ENCODE measurements around the gene GRIN3A.
A peak's percentile ranks its signal among the peaks of the same experiment; 100 is the strongest.
"Not testable (repeated sequence)": the region's sequence is repeated elsewhere in the genome, so short reads cannot be mapped to it uniquely, and the experiment has no call there.

The GRIN3A gene

GRCh38 chr9:101631892-101632291 lies 106.6 kb downstream of the GRIN3A start:
- no peak for DNase-seq

GRCh38 chr9:101629636-101630035 lies 108.8 kb downstream of the GRIN3A start:
- no peak for DNase-seq

- DNase-seq, result no peak
These were observed 110.3 kb downstream of the GRIN3A start for GRCh38 chr9:101628173-101628572.

GRCh38 chr9:101626295-101626694 lies 112.2 kb downstream of the GRIN3A start:
- peak; percentile 5 for DNase-seq

- DNase-seq, result no peak
These were observed 112.6 kb downstream of the GRIN3A start for GRCh38 chr9:101625876-101626275.

- DNase-seq, result no peak
These were observed 118.0 kb downstream of the GRIN3A start for GRCh38 chr9:101620452-101620851.

- no peak for DNase-seq
These were observed 119.7 kb downstream of the GRIN3A start for GRCh38 chr9:101618698-101619097.

GRCh38 chr9:101605547-101605946 lies 132.9 kb downstream of the GRIN3A start:
- DNase-seq, result no peak

- DNase-seq, result no peak
These were observed 134.2 kb downstream of the GRIN3A start for GRCh38 chr9:101604296-101604695.

- no peak for DNase-seq
These were observed 136.3 kb downstream of the GRIN3A start for GRCh38 chr9:101601904-101602765.

- no peak for DNase-seq
These were observed 143.7 kb downstream of the GRIN3A start, which contains the start of gene PPP3R2 for GRCh38 chr9:101594796-101595195. TSS of gene PPP3R2 (minus strand) at chr9:101594969. CDS start at chr9:101594921, 48 bp downstream.

GRCh38 chr9:101593345-101593744 lies 145.1 kb downstream of the GRIN3A start:
- no peak for DNase-seq

GRCh38 chr9:101592788-101593187 lies 145.7 kb downstream of the GRIN3A start:
- no peak for DNase-seq

- no peak for DNase-seq
These were observed 146.5 kb downstream of the GRIN3A start for GRCh38 chr9:101591787-101592446.

GRCh38 chr9:101590901-101591300 lies 147.5 kb downstream of the GRIN3A start:
- DNase-seq, result no peak

- DNase-seq, result not testable (repeated sequence)
These were observed 148.4 kb downstream of the GRIN3A start for GRCh38 chr9:101590074-101590473.

GRCh38 chr9:101587332-101588043 lies 151.0 kb downstream of the GRIN3A start:
- no peak for DNase-seq

- DNase-seq, result peak; percentile 9
These were observed 151.8 kb downstream of the GRIN3A start for GRCh38 chr9:101586651-101587050.

GRCh38 chr9:101585740-101586139 lies 152.7 kb downstream of the GRIN3A start:
- no peak for DNase-seq

GRCh38 chr9:101582553-101582952 lies 155.9 kb downstream of the GRIN3A start:
- DNase-seq, result no peak

- DNase-seq, result no peak
These were observed 158.5 kb downstream of the GRIN3A start for GRCh38 chr9:101579711-101580545.

GRCh38 chr9:101578378-101578777 lies 160.1 kb downstream of the GRIN3A start:
- DNase-seq, result no peak

Measured in stimulated activated CD4-positive, alpha-beta T cell treated with anti-CD3 and anti-CD28 coated beads, Interleukin-15, amount 100 ng/mL, for 24 hours (primary cell).